HG03045 (cell line): ENCODE measurements around the gene PLPP7.
"Not testable (repeated sequence)": the region's sequence is repeated elsewhere in the genome, so short reads cannot be mapped to it uniquely, and the experiment has no call there.

Experiments
- ATAC-seq: cut with Tn5 transposase; IDR thresholded peaks from one replicate; pipeline ENCODE4 v1.9.1; 2021; ENCODE audit warnings: mild to moderate bottlenecking, moderate library complexity; ENCODE audit not compliant: unreplicated experiment

The PLPP7 gene

GRCh38 chr9:131289301-131290035 is at the start of gene PLPP7:
TSS of gene PLPP7 (plus strand) at chr9:131289723. CDS start at chr9:131289998, 275 bp downstream.
- no peak for ATAC-seq

DNA sequence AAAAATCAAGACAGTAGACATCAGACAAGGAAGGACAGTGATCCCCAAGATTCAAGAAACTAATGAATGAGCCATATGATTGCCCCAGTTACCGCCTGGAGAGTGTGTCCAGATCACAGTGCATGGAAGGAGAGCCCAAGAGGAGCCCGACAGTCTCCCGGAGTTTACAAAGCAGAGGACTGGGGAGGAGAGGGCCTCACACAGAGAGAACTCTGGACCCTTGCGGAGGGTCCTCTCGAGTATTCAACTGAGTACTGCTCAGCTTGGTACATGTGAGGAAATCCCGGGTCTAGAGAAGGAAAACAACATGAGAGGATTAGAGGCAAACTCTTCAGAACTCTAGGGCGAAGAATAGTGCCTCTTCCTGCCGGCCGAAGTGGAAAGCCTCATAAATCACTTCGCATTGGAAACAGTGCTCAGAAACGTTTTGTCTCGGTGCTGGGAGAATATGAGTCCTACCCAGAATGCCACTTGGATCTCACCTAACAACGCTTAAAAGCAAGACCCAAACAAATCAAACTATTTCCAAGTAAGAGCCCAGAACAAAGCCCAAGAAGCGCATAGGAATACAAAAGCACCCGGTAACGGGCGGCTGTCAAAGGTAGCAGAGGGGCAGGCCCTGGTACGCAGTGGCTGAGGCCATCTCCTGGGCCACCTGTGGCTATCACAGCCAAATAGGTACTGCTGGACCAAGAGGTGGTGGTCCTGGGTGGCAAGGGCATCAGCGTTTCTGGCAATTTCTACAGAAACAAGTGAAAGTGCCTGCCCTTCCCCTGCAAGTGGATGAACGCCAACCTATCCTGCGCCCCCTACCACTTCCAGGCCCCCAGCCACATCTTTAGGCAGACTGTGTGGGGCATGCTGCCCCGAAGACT is 49.2 kb upstream of the PLPP7 start:
- no peak for ATAC-seq

GRCh38 chr9:131244331-131244730 is 45.2 kb upstream of the PLPP7 start:
- ATAC-seq, result not testable (repeated sequence)

- no peak for ATAC-seq
Observed at GRCh38 chr9:131246618-131247017, 42.9 kb upstream of the PLPP7 start.

GRCh38 chr9:131252120-131252519 is 37.4 kb upstream of the PLPP7 start:
- no peak for ATAC-seq

GRCh38 chr9:131253891-131254491 is 35.5 kb upstream of the PLPP7 start:
- ATAC-seq, result no peak

- ATAC-seq, result no peak
Observed at GRCh38 chr9:131254626-131255025, 34.9 kb upstream of the PLPP7 start.

DNA sequence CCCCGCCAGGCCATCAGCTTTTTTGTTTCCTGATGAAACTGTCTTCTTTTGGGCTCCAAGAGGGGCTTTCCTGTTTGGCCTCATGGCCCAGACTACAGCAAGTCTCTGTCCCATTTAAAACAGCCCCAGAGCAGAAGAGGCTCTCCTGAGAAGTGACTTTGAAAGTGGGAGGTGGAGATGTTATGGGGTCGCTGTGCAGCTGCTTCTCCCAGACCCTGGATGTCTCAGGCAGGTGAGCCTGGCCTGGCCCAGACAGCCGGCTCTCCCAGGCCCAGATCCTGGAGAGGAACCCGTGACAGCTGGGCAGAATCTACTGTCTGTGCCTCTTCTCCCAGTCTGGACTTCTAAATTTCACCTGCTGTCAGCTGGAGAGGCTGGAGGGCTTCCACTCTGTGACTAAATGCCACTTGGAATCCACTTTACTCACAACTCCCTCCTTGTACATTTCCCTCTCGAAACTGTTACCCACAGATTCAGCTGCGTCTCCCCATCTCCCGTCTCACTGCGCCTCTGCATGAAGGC is 33.8 kb upstream of the PLPP7 start:
- ATAC-seq, result no peak

DNA sequence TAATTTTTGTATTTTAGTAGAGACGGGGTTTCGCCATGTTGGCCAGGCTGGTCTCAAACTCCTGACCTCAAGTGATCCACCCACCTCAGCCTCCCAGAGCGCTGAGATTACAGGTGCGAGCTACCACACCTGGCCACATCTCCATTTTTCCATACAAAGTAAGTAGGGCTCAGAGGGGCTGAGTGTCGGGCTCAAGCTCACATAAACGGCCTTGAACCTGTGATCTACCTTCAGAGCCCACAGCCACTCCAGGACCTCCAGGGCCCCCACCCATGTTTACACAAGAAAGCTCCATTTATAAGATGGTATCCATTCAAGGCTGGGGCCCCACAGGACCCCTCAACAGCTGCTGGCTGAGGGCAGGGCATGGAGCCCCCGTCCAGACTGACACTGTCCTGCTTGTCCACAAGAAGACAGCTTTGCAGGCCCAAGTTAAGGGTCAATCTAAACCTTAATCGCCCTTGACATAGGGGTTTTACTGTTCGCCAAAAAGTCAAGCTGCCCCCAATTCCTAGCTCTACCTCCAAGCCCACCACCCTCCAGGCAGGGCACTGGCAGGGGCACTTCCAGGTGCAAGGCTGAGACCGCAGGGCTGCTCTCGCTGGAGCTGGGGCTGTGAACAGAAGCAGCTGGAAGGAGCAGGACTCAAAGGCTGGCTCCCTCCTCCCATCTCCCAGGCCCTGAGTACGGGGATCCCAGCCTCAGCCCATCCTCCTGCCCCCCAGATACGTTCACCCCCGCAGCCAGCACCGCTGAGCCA is 32.1 kb upstream of the PLPP7 start:
- no peak for ATAC-seq

DNA sequence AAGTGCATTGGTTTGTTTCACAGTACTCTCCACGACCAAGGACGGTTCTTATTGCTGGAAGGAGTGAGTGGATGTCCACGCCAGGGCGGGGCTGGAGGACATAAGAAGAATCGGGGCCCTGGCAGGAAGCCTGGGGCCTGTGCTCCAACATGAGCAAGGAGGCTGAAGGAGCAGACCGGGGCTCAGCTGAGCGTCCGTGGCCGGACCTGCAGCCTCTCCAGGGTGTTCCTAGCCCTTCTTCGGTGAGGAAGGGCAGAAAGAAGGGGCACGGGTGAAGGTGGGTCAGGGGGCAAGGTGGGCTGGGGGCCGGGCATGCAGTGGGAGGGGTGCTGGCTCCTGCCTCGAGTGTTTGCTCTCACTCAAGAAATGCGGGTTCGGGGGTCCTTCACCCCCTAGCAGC is 31.3 kb upstream of the PLPP7 start:
- ATAC-seq, result no peak

DNA sequence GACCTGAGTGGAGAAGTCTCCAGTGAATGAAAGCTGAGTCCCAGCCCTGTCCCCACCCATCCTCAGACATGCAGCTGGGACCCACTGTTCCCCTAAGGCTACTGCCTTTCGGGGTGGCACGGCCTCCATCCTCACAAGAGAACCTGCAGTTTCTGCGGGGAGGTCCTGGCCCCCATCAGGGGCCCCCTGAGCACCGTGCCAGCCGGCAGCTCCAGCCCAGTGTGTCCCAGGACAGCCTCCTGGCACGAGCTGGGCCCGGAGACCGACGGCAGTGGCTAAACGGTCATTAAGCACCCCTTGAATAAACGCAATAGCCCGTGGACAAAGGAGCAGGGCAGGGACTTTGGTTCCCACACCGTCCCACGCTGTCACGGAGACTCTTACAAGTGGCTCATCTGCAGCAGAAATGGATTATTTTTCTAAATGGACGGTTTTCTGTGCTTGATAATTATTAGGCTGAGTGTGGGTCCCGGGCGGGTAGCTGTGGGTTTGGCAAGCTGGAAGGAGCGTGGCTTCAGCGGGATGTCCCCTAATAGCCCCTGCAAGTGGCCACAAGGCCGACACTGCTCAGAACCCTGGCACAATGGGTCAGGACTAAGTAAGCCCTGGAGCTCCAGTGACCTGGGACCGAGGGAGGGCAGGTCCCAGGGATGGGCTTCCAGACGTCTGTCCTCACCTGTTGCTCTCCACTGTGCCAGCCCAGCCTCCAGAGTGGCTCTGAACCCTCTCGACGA is 30.7 kb upstream of the PLPP7 start:
- no peak for ATAC-seq

- ATAC-seq, result no peak
Observed at GRCh38 chr9:131259432-131259898, 30.1 kb upstream of the PLPP7 start.

DNA sequence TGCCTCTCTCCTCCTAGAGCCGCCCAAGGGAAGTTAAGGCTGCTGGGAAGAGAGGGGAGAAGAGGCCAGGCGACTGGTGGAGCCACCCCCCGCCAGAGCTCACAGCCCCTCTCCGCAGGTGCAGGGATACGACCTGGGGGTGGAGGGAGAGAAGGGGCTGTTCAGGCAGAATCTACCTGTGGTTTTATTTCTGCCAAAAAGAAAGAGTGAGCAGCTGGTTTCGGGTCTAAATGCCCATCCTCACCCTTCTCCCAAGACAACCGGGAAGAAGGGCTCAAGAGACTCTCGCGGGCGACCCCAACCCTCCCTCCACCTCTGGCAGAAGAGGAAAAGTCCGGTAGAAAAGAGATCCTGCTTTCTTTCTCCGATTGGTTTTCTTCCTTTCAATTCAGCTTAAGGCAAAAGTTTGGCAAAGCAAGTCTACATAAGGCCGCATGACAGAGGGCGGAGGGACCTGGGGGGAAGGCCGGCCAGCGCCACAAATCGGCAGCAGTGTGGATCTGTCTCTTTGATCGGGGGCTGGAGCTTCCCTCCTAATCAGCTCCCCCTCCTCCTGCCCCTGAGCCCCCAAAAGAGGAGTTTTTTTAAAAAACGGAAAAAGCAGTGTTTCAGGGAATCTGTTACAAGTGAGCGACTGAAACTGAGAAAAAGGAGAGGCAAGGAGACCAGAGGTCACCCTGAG is 29.5 kb upstream of the PLPP7 start:
- no peak for ATAC-seq

DNA sequence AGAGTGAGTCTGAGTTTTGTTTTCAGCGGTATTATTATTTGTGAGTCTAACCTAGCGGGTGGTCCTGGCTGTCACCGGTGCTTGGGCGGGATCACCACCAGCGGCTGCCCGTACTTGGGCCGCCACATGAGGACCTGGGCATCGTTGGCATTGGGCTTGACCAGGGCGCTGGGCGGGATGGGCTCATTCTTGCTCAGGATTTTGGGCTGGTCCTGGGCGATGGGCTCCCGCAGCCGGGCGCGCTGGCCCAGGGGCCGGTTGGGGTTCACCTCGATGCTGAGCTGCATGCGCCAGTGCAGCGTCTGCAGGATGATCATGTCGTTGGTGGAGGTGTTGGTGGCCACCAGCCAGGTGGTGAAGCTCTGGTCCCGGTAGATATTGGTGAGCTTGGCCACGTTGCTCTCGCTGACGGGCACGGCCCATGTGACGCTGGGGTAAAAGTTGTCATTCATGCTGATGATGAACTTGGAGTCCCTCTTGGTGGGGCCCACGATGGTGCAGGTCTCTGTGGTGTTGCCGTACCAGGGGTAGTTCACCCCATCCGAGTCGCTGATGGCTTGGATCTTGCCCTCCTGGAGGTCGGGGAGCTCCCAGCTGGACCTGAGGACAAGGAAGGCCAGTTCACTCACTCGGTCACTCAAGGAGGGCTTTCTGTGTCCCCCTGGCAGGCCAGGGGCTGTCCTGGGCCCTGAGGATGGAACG is 28.6 kb upstream of the PLPP7 start:
- ATAC-seq, result no peak

- ATAC-seq, result no peak
Observed at GRCh38 chr9:131262327-131263032, 27.0 kb upstream of the PLPP7 start.

GRCh38 chr9:131263033-131263343 is 26.5 kb upstream of the PLPP7 start:
- ATAC-seq, result not testable (repeated sequence)

DNA sequence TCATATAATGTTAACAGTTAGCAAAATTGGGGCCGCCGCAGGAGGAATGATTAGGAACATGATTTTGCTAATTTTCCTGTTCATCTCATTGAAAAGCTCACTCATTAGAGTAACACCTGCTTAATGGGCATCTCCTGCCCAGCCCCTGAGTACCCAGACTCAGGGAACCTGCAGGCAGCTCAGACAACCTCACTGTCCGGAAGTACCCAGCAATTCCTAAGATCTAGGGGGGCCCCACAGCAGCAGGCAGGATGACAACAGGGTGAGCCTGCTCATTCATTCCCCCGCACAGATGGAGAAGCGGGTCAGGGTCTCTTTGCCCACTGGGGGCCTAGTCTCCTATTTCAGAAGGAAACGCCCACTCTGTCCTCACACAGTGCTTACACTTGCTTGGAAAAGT is 25.8 kb upstream of the PLPP7 start:
- ATAC-seq, result no peak

DNA sequence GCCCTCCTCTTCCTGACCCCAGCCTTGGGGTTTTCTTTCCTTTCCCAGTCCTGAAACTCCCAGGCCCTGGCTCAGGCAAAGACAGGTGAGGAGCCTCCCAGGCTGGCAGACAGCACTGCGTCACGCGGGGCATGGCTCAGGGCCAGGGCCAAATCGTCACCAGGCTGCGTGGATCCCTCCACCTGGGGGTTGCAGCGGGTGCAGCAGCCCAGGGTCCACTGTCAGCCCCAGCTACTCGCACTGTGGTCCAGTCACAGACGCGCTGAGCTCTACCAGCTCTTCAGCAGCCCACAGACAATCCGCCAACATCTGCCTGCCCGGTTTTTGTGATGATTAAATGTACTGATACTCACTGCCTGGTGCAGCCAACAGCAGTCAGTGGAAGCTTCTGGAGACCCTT is 25.3 kb upstream of the PLPP7 start:
- no peak for ATAC-seq
